GM21528 (cell line): ENCODE data around the gene NEURL2.
"Not testable (repeated sequence)": the region's sequence is repeated elsewhere in the genome, so short reads cannot be mapped to it uniquely, and the experiment has no call there.

ENCODE experiments used
- ATAC-seq: cut with Tn5 transposase; IDR thresholded peaks from one replicate; pipeline ENCODE4 v1.9.1; 2021; ENCODE audit warnings: mild to moderate bottlenecking, moderate library complexity; ENCODE audit not compliant: unreplicated experiment, low FRiP score

NEURL2 gene

GRCh38 chr20:45902199-45902701 lies 11.2 kb upstream of the NEURL2 start:
- ATAC-seq: no peak

GRCh38 chr20:45901332-45901731 lies 10.3 kb upstream of the NEURL2 start:
- not testable (repeated sequence) for ATAC-seq

GRCh38 chr20:45899046-45899835 lies 8.2 kb upstream of the NEURL2 start:
- ATAC-seq: no peak

GRCh38 chr20:45898285-45898684 lies 7.3 kb upstream of the NEURL2 start:
- ATAC-seq: no peak

GRCh38 chr20:45897692-45898091 lies 6.7 kb upstream of the NEURL2 start:
- ATAC-seq: no peak

GRCh38 chr20:45897289-45897688 lies 6.3 kb upstream of the NEURL2 start:
- no peak for ATAC-seq

- no peak for ATAC-seq
These were observed 5.7 kb upstream of the NEURL2 start for GRCh38 chr20:45896641-45897161.

GRCh38 chr20:45894797-45895196 lies 3.8 kb upstream of the NEURL2 start:
- ATAC-seq: no peak

GRCh38 chr20:45893831-45894230 lies 2.8 kb upstream of the NEURL2 start:
- ATAC-seq: no peak

GRCh38 chr20:45892828-45893500 lies 2.0 kb upstream of the NEURL2 start:
- no peak for ATAC-seq

- no peak for ATAC-seq
These were observed 1.2 kb upstream of the NEURL2 start for GRCh38 chr20:45892049-45892825.

GRCh38 chr20:45890077-45890984 lies 677 bp downstream of the NEURL2 start:
- peak; percentile 8 for ATAC-seq

GRCh38 chr20:45888681-45889080 lies 2.3 kb downstream of the NEURL2 start:
- no peak for ATAC-seq

GRCh38 chr20:45887346-45887715 lies 3.7 kb downstream of the NEURL2 start, which contains the start of gene SPATA25:
Gene SPATA25 (minus strand): TSS chr20:45887622. CDS start chr20:45887590, 32 bp downstream.
- no peak for ATAC-seq

- ATAC-seq: no peak
These were observed 4.2 kb downstream of the NEURL2 start for GRCh38 chr20:45886590-45887345.

GRCh38 chr20:45883100-45883469 lies 7.9 kb downstream of the NEURL2 start:
- no peak for ATAC-seq

- ATAC-seq: no peak
These were observed 8.4 kb downstream of the NEURL2 start for GRCh38 chr20:45882469-45883099.

GRCh38 chr20:45880988-45881788 lies 9.8 kb downstream of the NEURL2 start, which contains the start of gene ZSWIM1:
Gene ZSWIM1 (plus strand): TSS chr20:45881227. CDS start chr20:45882593, 1,366 bp downstream.
- ATAC-seq: peak; percentile 97
